ENCODE measurements around the gene WDR48.
A peak's percentile ranks its signal among the peaks of the same experiment; 100 is the strongest.
"Not testable (repeated sequence)": the region's sequence is repeated elsewhere in the genome, so short reads cannot be mapped to it uniquely, and the experiment has no call there.

The WDR48 gene

DNA sequence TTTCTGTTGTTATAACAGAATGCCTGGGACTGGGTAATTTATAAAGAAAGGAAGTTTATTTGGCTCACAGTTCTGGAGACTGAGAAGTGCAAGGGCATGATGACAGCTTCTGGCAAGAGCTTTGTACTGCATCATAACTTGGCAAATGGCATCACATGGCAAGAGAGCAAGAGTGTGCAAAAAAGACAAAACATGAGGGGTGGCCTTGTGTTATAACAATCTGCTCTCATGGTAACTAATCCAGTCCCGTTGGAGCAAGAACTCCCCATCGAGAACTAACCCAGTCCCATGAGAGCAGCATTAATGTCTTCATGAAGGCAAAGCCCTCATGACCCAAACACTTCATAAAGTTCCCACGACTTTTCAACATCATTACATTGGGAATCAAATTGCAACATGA lies 23.3 kb upstream of the WDR48 start:
- H2AFZ ChIP-seq (ENCODE audit: low read depth, low read length): no peak overlapping the region
- no peak overlapping the region for H3K4me3 ChIP-seq (ENCODE audit: low read length)
- H3K4me1 ChIP-seq (ENCODE audit: insufficient read depth, low read length): peaks cover 22% of the 10 kb centered on the region
- no peaks in the 10 kb centered on the region for H3K36me3 ChIP-seq (ENCODE audit: insufficient read depth, low read length)
- no peaks in the 10 kb centered on the region for H3K9me3 ChIP-seq (ENCODE audit: low read length)
- H3K27me3 ChIP-seq (ENCODE audit: insufficient read depth, low read length): no peaks in the 10 kb centered on the region

DNA sequence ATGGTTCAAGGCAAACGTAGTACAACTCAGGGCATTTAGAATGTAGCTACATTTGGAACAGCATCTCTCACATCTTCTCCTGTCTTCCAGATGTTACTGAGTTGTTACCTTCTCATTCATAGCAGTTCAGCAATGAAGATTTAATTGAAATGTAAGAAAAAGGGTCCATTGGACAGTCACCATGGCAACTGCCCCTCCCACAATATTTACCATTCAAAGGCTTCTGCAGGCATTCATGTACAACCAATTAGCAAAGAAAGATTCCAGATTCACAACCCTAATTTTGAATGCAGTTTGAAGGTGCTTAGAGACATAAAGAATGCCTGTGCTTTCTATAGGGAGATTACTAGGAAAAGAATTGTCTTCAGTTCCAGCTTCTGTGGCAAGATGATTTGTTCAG lies 22.3 kb upstream of the WDR48 start:
- Histone ChIP-seq H2AFZ (ENCODE audit: low read depth, low read length) (no peak overlapping the region), H3K9me3 (ENCODE audit: low read length) (no peaks in the 10 kb centered on the region), H3K4me3 (ENCODE audit: low read length) (no peak overlapping the region), H3K36me3 (ENCODE audit: insufficient read depth, low read length) (no peaks in the 10 kb centered on the region), H3K27me3 (ENCODE audit: insufficient read depth, low read length) (no peaks in the 10 kb centered on the region), H3K4me1 (ENCODE audit: insufficient read depth, low read length) (peaks cover 21% of the 10 kb centered on the region)

DNA sequence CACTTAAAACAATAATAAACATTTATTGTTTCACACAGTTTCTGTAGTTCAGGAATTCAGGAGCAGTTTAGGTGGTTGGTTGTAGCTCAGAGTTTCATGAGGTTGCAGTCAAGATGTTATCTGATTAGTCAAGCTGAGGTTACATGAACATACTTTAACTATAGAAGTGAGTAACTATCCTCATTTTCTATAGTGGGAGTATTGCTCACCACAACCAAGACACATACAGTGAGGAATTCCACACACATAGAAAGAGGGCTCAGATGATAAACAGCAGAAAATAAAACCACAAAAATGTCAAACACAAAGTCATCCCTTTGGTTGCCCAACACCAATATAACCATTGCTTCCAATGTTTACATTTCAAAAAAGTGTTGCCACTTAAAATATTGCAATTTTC lies 13.7 kb upstream of the WDR48 start:
- H3K9me3 ChIP-seq (ENCODE audit: low read length): peaks cover 3% of the 10 kb centered on the region
- no peaks in the 10 kb centered on the region for H3K36me3 ChIP-seq (ENCODE audit: insufficient read depth, low read length)
- no peaks in the 10 kb centered on the region for H3K4me1 ChIP-seq (ENCODE audit: insufficient read depth, low read length)
- no peak overlapping the region for H2AFZ ChIP-seq (ENCODE audit: low read depth, low read length)
- H3K4me3 ChIP-seq (ENCODE audit: low read length): no peak overlapping the region
- no peaks in the 10 kb centered on the region for H3K27me3 ChIP-seq (ENCODE audit: insufficient read depth, low read length)

DNA sequence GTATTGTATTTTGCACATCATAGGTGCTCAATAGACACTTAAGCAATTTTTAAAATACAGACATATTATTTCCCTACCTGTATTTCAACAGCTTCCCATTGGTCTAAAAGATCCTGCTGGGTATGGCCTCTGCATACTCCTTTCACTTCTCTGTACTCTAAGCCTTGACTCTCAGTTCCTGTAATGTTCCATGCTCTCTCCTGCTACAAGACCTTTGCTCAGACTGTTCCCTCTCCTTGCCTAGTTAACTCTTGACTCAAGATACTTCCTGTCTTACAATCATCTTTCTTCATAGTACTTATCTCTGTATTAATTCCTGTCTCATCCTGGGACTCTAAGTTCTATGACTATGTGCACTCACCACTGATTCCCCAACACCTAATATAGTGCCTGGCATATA lies 1.8 kb upstream of the WDR48 start:
- no peaks in the 10 kb centered on the region for H3K27me3 ChIP-seq (ENCODE audit: insufficient read depth, low read length)
- H3K36me3 ChIP-seq (ENCODE audit: insufficient read depth, low read length): no peaks in the 10 kb centered on the region
- no peaks in the 10 kb centered on the region for H3K9me3 ChIP-seq (ENCODE audit: low read length)
- H3K4me3 ChIP-seq (ENCODE audit: low read length): no peak overlapping the region
- H3K4me1 ChIP-seq (ENCODE audit: insufficient read depth, low read length): peaks cover 15% of the 10 kb centered on the region
- no peak overlapping the region for H2AFZ ChIP-seq (ENCODE audit: low read depth, low read length)

DNA sequence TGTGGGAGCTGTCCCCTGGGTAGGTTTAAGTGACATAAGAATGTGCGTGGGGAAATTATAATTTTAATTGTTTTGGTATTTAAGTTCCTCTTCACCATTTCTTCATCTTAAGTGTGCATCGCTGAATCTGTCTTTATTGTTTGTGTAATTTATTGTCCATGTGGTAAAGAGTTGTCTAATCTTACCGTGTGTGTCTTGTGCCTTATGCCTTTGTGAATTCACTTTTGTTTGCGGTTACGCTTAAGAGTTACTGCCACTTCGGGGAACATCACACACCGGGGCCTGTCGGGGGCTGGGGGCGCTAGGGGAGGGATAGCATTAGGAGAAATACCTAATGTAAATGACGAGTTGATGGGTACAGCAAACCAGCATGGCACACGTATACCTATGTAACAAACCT lies 767 bp downstream of the WDR48 start:
- H3K36me3 ChIP-seq (ENCODE audit: insufficient read depth, low read length): no peaks in the 10 kb centered on the region
- no peaks in the 10 kb centered on the region for H3K9me3 ChIP-seq (ENCODE audit: low read length)
- H3K27me3 ChIP-seq (ENCODE audit: insufficient read depth, low read length): no peaks in the 10 kb centered on the region
- H3K4me3 ChIP-seq (ENCODE audit: low read length): peak overlapping the region; percentile 61
- H2AFZ ChIP-seq (ENCODE audit: low read depth, low read length): peak overlapping the region; percentile 47
- H3K4me1 ChIP-seq (ENCODE audit: insufficient read depth, low read length): peaks cover 25% of the 10 kb centered on the region

DNA sequence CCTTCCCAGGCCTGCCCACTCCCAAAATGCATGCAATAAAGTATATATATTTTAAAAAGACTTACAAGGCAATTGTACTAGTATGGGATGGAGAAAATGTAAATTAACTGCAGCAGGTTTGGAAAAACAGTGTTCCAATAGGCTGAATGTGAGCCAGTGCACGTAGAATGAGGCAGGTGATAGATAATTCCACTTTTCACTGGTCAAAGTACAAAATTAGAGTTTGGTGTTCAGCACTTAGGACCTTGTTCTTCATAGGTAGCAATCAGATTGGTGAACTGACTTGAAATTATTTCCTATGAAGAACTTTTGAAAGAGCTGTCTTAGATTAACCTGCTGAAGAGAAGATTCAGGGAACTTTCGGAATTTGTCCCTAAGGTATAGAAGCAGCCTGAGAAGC lies 1.9 kb downstream of the WDR48 start:
- peak overlapping the region; percentile 61 for H3K4me3 ChIP-seq (ENCODE audit: low read length)

DNA sequence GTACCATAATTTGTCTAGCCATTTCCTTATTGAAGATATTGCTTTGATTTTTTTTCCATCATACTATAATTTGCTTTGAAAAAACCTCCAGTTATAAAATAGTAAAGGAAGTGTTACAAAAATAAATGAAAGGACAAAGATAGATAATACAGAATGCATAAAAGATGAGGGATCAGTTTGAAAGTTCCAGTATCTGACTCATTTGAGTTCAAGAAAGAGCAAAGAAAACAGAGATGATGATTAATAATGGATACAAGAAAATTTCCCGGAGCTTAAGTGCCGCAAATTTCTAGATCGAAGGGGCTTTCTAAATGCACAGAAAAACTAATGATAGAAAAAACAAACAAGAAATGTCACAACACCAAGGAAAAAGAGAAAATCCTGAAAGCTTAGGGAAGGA lies 4.3 kb downstream of the WDR48 start:
- no peaks in the 10 kb centered on the region for H3K36me3 ChIP-seq (ENCODE audit: insufficient read depth, low read length)
- H2AFZ ChIP-seq (ENCODE audit: low read depth, low read length): no peak overlapping the region
- H3K9me3 ChIP-seq (ENCODE audit: low read length): no peaks in the 10 kb centered on the region
- H3K4me3 ChIP-seq (ENCODE audit: low read length): no peak overlapping the region
- H3K27me3 ChIP-seq (ENCODE audit: insufficient read depth, low read length): no peaks in the 10 kb centered on the region
- H3K4me1 ChIP-seq (ENCODE audit: insufficient read depth, low read length): peaks cover 21% of the 10 kb centered on the region

More for the DNA sequence above, 1.9 kb downstream of the WDR48 start:
- H3K4me1 ChIP-seq (ENCODE audit: insufficient read depth, low read length): peaks cover 25% of the 10 kb centered on the region
- no peaks in the 10 kb centered on the region for H3K9me3 ChIP-seq (ENCODE audit: low read length)
- no peaks in the 10 kb centered on the region for H3K27me3 ChIP-seq (ENCODE audit: insufficient read depth, low read length)
- no peaks in the 10 kb centered on the region for H3K36me3 ChIP-seq (ENCODE audit: insufficient read depth, low read length)
- no peak overlapping the region for H2AFZ ChIP-seq (ENCODE audit: low read depth, low read length)

DNA sequence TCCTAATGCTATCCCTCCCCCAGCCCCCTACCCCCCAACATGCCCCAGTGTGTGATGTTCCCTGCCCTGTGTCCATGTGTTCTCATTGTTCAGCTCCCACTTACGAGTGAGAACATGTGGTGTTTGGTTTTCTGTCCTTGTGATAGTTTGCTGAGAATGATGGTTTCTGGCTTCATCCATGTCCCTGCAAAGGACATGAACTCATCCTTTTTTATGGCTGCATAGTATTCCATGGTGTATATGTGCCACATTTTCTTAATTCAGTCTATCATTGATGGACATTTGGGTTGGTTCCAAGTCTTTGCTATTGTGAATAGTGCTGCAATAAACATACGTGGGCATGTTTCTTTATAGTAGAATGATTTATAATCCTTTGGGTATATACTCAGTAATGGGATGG lies 9.4 kb downstream of the WDR48 start:
- H3K4me1 ChIP-seq (ENCODE audit: insufficient read depth, low read length); H3K4me3 ChIP-seq (ENCODE audit: low read length); H3K36me3 ChIP-seq (ENCODE audit: insufficient read depth, low read length); H2AFZ ChIP-seq (ENCODE audit: low read depth, low read length); H3K9me3 ChIP-seq (ENCODE audit: low read length); H3K27me3 ChIP-seq (ENCODE audit: insufficient read depth, low read length): not testable (repeated sequence)

DNA sequence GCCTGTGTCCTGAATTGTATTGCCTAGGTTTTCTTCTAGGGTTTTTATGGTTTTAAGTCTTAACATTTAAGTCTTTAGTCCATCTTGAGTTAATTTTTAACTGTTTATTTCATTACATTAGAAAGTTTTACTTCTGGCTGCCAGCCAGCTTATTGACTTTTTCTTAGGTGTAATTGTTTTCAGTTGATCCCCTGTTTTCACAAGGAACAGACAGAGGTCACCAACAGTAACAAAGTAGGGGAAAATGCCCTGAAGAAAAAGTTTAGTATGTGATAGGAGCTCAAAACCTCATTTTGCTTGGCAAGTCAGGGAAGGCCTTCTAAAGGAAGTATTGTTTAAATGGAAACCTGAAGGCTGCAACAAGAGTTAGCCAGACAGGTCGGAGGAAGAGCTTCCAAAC lies 10.4 kb downstream of the WDR48 start:
- H2AFZ ChIP-seq (ENCODE audit: low read depth, low read length): no peak overlapping the region
- no peaks in the 10 kb centered on the region for H3K9me3 ChIP-seq (ENCODE audit: low read length)
- no peaks in the 10 kb centered on the region for H3K4me1 ChIP-seq (ENCODE audit: insufficient read depth, low read length)
- peaks cover 13% of the 10 kb centered on the region for H3K36me3 ChIP-seq (ENCODE audit: insufficient read depth, low read length)
- no peaks in the 10 kb centered on the region for H3K27me3 ChIP-seq (ENCODE audit: insufficient read depth, low read length)
- no peak overlapping the region for H3K4me3 ChIP-seq (ENCODE audit: low read length)

DNA sequence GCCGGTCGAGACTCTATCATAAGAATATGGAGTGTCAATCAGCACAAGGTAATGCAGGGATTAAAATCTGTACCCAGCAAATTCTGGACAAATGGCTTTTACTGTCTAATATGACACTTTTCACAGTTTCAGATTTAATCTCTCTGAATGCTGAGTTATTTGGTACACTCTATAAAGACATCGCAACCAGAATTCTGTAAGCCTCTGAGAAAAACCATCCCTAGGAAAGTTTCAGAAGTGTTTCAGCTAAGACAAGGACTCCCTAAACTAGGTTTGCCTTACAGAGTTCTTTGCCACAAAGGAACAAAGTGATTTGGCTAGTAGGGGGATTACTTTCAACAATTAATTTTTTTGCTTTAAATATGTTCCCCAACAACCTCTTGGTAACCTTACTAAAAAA lies 11.3 kb downstream of the WDR48 start:
- H3K9me3 ChIP-seq (ENCODE audit: low read length): no peaks in the 10 kb centered on the region
- H3K4me1 ChIP-seq (ENCODE audit: insufficient read depth, low read length): no peaks in the 10 kb centered on the region
- H2AFZ ChIP-seq (ENCODE audit: low read depth, low read length): no peak overlapping the region
- peaks cover 22% of the 10 kb centered on the region for H3K36me3 ChIP-seq (ENCODE audit: insufficient read depth, low read length)
- no peaks in the 10 kb centered on the region for H3K27me3 ChIP-seq (ENCODE audit: insufficient read depth, low read length)
- no peak overlapping the region for H3K4me3 ChIP-seq (ENCODE audit: low read length)

DNA sequence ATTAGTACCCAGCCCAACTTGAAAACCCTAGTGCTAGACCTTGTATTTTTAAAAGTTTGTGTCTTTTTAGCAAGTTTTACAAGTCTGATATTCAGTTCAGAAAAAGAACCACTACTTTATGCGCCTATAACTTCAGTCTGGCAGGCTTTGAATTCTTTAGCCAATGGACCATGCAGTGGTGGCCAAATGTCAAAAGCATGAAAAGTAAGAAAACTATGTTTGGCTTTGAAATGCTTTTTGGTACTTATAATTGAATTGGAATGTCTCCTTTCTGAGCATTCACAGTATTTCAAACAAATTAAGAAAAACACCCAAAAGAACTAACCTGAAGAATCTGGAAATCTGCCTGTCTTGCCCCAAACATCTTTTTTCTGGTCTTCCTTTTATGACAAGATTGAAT lies 12.8 kb downstream of the WDR48 start:
- no peaks in the 10 kb centered on the region for H3K9me3 ChIP-seq (ENCODE audit: low read length)
- no peaks in the 10 kb centered on the region for H3K27me3 ChIP-seq (ENCODE audit: insufficient read depth, low read length)
- H2AFZ ChIP-seq (ENCODE audit: low read depth, low read length): no peak overlapping the region
- no peak overlapping the region for H3K4me3 ChIP-seq (ENCODE audit: low read length)
- no peaks in the 10 kb centered on the region for H3K4me1 ChIP-seq (ENCODE audit: insufficient read depth, low read length)
- H3K36me3 ChIP-seq (ENCODE audit: insufficient read depth, low read length): peaks cover 37% of the 10 kb centered on the region

DNA sequence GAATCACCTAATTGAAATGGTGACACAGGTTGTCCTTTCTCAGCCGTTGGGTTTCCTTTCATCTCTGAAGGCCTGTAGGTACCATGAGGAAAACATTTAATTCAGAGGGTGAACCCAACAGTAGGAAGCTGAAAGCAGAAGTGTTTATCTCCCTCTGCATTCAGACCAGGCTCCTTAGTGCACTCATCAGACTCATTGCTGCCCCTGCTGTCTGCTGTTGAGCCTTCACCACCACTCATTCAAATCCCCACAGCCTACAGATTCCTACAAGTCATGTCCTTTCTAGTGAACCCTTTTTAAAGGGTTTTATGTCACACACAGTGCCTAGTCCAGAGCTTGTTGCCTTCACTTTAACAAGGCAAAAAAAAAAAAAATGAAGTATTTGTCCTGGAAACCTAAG lies 13.4 kb downstream of the WDR48 start:
- Histone ChIP-seq H3K9me3 (ENCODE audit: low read length) (no peaks in the 10 kb centered on the region), H3K27me3 (ENCODE audit: insufficient read depth, low read length) (no peaks in the 10 kb centered on the region), H2AFZ (ENCODE audit: low read depth, low read length) (no peak overlapping the region), H3K36me3 (ENCODE audit: insufficient read depth, low read length) (peaks cover 42% of the 10 kb centered on the region), H3K4me3 (ENCODE audit: low read length) (no peak overlapping the region), H3K4me1 (ENCODE audit: insufficient read depth, low read length) (no peaks in the 10 kb centered on the region)

DNA sequence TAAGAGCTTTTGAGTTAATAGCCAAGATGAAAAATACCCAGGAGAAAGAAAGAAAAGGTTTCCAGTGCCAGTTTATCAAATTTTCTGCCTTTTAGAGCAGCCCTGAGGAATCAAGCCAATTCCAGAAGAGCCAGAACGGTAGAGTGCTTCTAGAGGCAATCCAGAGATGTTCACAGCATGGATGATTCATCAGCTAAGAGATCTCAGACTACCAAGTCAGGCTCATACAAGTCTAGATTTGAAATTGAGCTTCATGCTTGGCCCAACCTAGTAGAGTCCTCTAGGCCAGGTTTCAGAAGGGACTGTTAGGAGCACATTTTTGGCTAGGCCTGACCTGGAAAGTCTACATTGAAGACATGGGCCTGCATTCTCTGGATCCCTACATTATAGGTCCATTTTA lies 15.5 kb downstream of the WDR48 start:
- Histone ChIP-seq H3K4me1 (ENCODE audit: insufficient read depth, low read length) (no peaks in the 10 kb centered on the region), H2AFZ (ENCODE audit: low read depth, low read length) (no peak overlapping the region), H3K36me3 (ENCODE audit: insufficient read depth, low read length) (peaks cover 53% of the 10 kb centered on the region), H3K9me3 (ENCODE audit: low read length) (no peaks in the 10 kb centered on the region), H3K27me3 (ENCODE audit: insufficient read depth, low read length) (no peaks in the 10 kb centered on the region), H3K4me3 (ENCODE audit: low read length) (no peak overlapping the region)

DNA sequence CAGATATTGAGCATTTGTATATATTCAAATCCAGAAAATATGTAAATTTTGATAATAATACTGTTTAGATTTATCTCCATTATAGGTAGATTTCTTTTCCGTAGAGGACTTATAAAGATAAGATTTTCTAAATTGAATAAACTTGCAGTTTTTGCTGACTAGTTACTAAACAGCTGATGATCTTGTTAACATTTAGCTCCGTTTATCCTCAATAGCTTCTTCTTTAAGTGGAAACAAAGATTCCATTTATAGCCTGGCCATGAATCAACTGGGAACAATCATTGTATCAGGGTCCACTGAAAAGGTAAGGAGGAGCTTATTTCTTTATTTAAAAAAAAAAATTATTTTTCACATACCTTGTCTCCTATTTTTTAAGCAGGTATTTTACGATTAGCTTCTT lies 16.7 kb downstream of the WDR48 start:
- Histone ChIP-seq H3K4me3 (ENCODE audit: low read length) (no peak overlapping the region), H3K9me3 (ENCODE audit: low read length) (no peaks in the 10 kb centered on the region), H2AFZ (ENCODE audit: low read depth, low read length) (no peak overlapping the region), H3K36me3 (ENCODE audit: insufficient read depth, low read length) (peaks cover 66% of the 10 kb centered on the region), H3K4me1 (ENCODE audit: insufficient read depth, low read length) (no peaks in the 10 kb centered on the region), H3K27me3 (ENCODE audit: insufficient read depth, low read length) (no peaks in the 10 kb centered on the region)

All from neuron (in vitro differentiated cells).